Keratinocyte (primary cell): ENCODE results near the gene POLE4. TPM values are rescaled to one million over a fixed set of nuclear protein-coding genes. Genes with fewer than 3 reads are reported as not detected.

Experiments
- DNase-seq: peaks from one replicate; pipeline ENCODE4 v3.0.0-alpha.2; 2011; ENCODE audit warnings: low read depth, missing footprints, low spot score
- FAIRE-seq: peaks from 2 replicates; lab custom pipeline; 2011; peaks lifted over from hg19 to GRCh38; lab: Jason Lieb, UNC
- H2AFZ ChIP-seq: 2 replicates; pipeline ENCODE4 v1.6.0; 2012; ENCODE audit warnings: low read length, control low read depth, inconsistent platforms; ENCODE audit not compliant: control insufficient read depth
- H3K27ac ChIP-seq: 2 replicates; pipeline ENCODE4 v1.5.1; 2011; ENCODE audit warnings: low read length; ENCODE audit not compliant: control insufficient read depth, insufficient read depth
- H3K27me3 ChIP-seq: 3 replicates; pipeline ENCODE4 v1.6.0; 2011; ENCODE audit warnings: low read length; ENCODE audit not compliant: control insufficient read depth, insufficient read depth; ENCODE audit errors: extremely low read depth
- H3K36me3 ChIP-seq, 2 experiments: 2 replicates in 1 of 2; 3 replicates in 1 of 2; pipeline ENCODE4 v1.5.1; 2011; ENCODE audit warnings: low read length in 2 of 2, mild to moderate bottlenecking in 1 of 2; ENCODE audit not compliant: control insufficient read depth in 2 of 2, insufficient read depth in 2 of 2; ENCODE audit errors: extremely low read depth in 1 of 2
- H3K4me1 ChIP-seq: 3 replicates; pipeline ENCODE4 v1.5.1; 2011; ENCODE audit warnings: low read length; ENCODE audit not compliant: control insufficient read depth, insufficient read depth; ENCODE audit errors: extremely low read depth
- H3K4me2 ChIP-seq: 3 replicates; pipeline ENCODE4 v1.6.0; 2011; ENCODE audit warnings: low read depth, low read length; ENCODE audit not compliant: control insufficient read depth, insufficient read depth; ENCODE audit errors: extremely low read depth
- H3K4me3 ChIP-seq, 3 experiments: fragments of 200-600 bp in 1 of 3; sonication (generic) in 1 of 3; 2 replicates in 2 of 3; 3 replicates in 1 of 3; pipeline ENCODE4 v1.5.1; 2011 to 2016; ENCODE audit warnings: low read length in 3 of 3, mild to moderate bottlenecking in 3 of 3, control low read depth in 2 of 3, inconsistent platforms in 1 of 3, low read depth in 1 of 3, mixed read lengths in 1 of 3, mixed run types in 1 of 3, moderate library complexity in 1 of 3; ENCODE audit not compliant: control insufficient read depth in 2 of 3, insufficient read depth in 2 of 3; ENCODE audit errors: extremely low read depth in 1 of 3
- H3K79me2 ChIP-seq: 2 replicates; pipeline ENCODE4 v1.6.0; 2012; ENCODE audit warnings: low read length; ENCODE audit not compliant: control insufficient read depth, insufficient read depth
- H3K9ac ChIP-seq: 3 replicates; pipeline ENCODE4 v1.6.0; 2011; ENCODE audit warnings: low read length; ENCODE audit not compliant: control insufficient read depth, insufficient read depth; ENCODE audit errors: extremely low read depth
- H3K9me1 ChIP-seq: 3 replicates; pipeline ENCODE4 v1.6.0; 2011; ENCODE audit warnings: low read length; ENCODE audit not compliant: control insufficient read depth, insufficient read depth; ENCODE audit errors: extremely low read depth
- H3K9me3 ChIP-seq: 2 replicates; pipeline ENCODE4 v1.5.1; 2012; ENCODE audit warnings: low read depth, low read length; ENCODE audit not compliant: control insufficient read depth
- H4K20me1 ChIP-seq: 3 replicates; pipeline ENCODE4 v1.6.0; 2011; ENCODE audit warnings: low read length; ENCODE audit not compliant: control insufficient read depth, insufficient read depth; ENCODE audit errors: extremely low read depth
- EZH2 ChIP-seq: IDR thresholded peaks from one replicate; pipeline ENCODE4 v1.6.1; 2012; ENCODE audit warnings: inconsistent platforms, mild to moderate bottlenecking, low read length, moderate library complexity
- dilution Hi-C: fragments of 300-500 bp; cut with MboI; formaldehyde crosslinking; loops from one replicate; pipeline ENCODE4 v1.7.0; 2020; ENCODE audit warnings: low sequenced_read_pairs; ENCODE audit not compliant: extremely low pct_ligation_motif_present
- polyA plus RNA-seq, 5 experiments: library from polyadenylated mRNA; depleted of rRNA in 3 of 5; stranded (reverse) in 3 of 5; stranded (forward) in 1 of 5; unstranded in 1 of 5; fragments of >200 nt; gene quantifications; 1 replicate in 1 of 5; 2 replicates in 3 of 5; 3 replicates in 1 of 5; pipeline versions ENCODE4 v1.2.1 to v1.2.3, GENCODE V29; 2011 to 2012; ENCODE audit warnings: missing spikeins in 2 of 5, low read depth in 1 of 5, low replicate concordance in 1 of 5
- TF ChIP-seq, protein P1 (sequence below), 3 experiments: IDR thresholded peaks in 1 of 3; conservative IDR thresholded peaks in 1 of 3; optimal IDR thresholded peaks in 1 of 3; 2 replicates in 2 of 3; 3 replicates in 1 of 3; pipeline versions ENCODE3 to v1.5.1; 2011; ENCODE audit warnings: low read length in 3 of 3, mild to moderate bottlenecking in 3 of 3, moderate library complexity in 2 of 3, control low read depth in 1 of 3, inconsistent platforms in 1 of 3; ENCODE audit not compliant: insufficient read depth in 2 of 3; ENCODE audit errors: extremely low read depth in 1 of 3

Gene POLE4
- polyA plus RNA-seq, 1 donor (not counting 4 experiments of a cell fraction or from before 2014, with no cell fraction given), result 66.4 TPM

GRCh38 chr2:75006041-75006440 lies 47.6 kb downstream of the POLE4 start:
- TF ChIP-seq EZH2, result no peak
- TF ChIP-seq, protein P1, sequence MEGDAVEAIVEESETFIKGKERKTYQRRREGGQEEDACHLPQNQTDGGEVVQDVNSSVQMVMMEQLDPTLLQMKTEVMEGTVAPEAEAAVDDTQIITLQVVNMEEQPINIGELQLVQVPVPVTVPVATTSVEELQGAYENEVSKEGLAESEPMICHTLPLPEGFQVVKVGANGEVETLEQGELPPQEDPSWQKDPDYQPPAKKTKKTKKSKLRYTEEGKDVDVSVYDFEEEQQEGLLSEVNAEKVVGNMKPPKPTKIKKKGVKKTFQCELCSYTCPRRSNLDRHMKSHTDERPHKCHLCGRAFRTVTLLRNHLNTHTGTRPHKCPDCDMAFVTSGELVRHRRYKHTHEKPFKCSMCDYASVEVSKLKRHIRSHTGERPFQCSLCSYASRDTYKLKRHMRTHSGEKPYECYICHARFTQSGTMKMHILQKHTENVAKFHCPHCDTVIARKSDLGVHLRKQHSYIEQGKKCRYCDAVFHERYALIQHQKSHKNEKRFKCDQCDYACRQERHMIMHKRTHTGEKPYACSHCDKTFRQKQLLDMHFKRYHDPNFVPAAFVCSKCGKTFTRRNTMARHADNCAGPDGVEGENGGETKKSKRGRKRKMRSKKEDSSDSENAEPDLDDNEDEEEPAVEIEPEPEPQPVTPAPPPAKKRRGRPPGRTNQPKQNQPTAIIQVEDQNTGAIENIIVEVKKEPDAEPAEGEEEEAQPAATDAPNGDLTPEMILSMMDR (optimal IDR thresholded peaks at IDR 0.05 in 1 of 3, IDR thresholded peaks at IDR 0.05 in 1 of 3, conservative IDR thresholded peaks at IDR 0.05 in 1 of 3; ENCODE audit: extremely low read depth in 1 of 3, insufficient read depth in 2 of 3, low read length in 3 of 3), result no peak
- no peak for DNase-seq

GRCh38 chr2:75007061-75007460 lies 48.6 kb downstream of the POLE4 start:
- no peak overlapping the region for H3K4me2 ChIP-seq
- H3K4me3 ChIP-seq, result no peak overlapping the region
- H3K9me3 ChIP-seq, result no peaks in the 10 kb centered on the region
- FAIRE-seq (no peak), DNase-seq (no peak)
- H3K79me2 ChIP-seq, result no peaks in the 10 kb centered on the region
- dilution Hi-C loops, result no loop called here
- peaks cover 5% of the 10 kb centered on the region for H3K4me1 ChIP-seq
- peaks cover 2% of the 10 kb centered on the region for H3K9me1 ChIP-seq
- no peak overlapping the region for H3K9ac ChIP-seq
- no peaks in the 10 kb centered on the region for H3K36me3 ChIP-seq
- H3K27me3 ChIP-seq, result no peaks in the 10 kb centered on the region
- H4K20me1 ChIP-seq, result no peaks in the 10 kb centered on the region
- no peak overlapping the region for H2AFZ ChIP-seq
- no peak for TF ChIP-seq EZH2
- TF ChIP-seq, protein P1 (optimal IDR thresholded peaks at IDR 0.05 in 1 of 3, IDR thresholded peaks at IDR 0.05 in 1 of 3, conservative IDR thresholded peaks at IDR 0.05 in 1 of 3; ENCODE audit: extremely low read depth in 1 of 3, insufficient read depth in 2 of 3, low read length in 3 of 3), result no peak
- no peak overlapping the region for H3K27ac ChIP-seq

More at GRCh38 chr2:75006041-75006440, 47.6 kb downstream of the POLE4 start:
- Histone ChIP-seq H3K4me1 (peaks cover 8% of the 10 kb centered on the region), H4K20me1 (no peaks in the 10 kb centered on the region), H3K36me3 (no peaks in the 10 kb centered on the region), H3K79me2 (no peaks in the 10 kb centered on the region), H3K27me3 (no peaks in the 10 kb centered on the region), H3K9me1 (peaks cover 2% of the 10 kb centered on the region), H3K27ac (no peak overlapping the region), H3K9ac (no peak overlapping the region), H3K4me2 (no peak overlapping the region), H2AFZ (no peak overlapping the region), H3K4me3 (no peak overlapping the region), H3K9me3 (no peaks in the 10 kb centered on the region)
- no peak for FAIRE-seq
- dilution Hi-C loops, result no loop called here
